GM10266 (cell line): Measurements from ENCODE around the gene OGFOD3.
"Not testable (repeated sequence)": the region's sequence is repeated elsewhere in the genome, so short reads cannot be mapped to it uniquely, and the experiment has no call there.

Source experiments
- DNase-seq: peaks from one replicate; pipeline ENCODE4 v3.0.0; 2012; ENCODE audit errors: extremely low spot score
- TF ChIP-seq, protein P1 (sequence below): IDR thresholded peaks from 2 replicates; pipeline ENCODE4 v1.5.1; 2012; ENCODE audit warnings: mild to moderate bottlenecking, low read depth; ENCODE audit not compliant: control insufficient read depth, insufficient read depth; ENCODE audit errors: missing control alignments

The OGFOD3 gene

DNA sequence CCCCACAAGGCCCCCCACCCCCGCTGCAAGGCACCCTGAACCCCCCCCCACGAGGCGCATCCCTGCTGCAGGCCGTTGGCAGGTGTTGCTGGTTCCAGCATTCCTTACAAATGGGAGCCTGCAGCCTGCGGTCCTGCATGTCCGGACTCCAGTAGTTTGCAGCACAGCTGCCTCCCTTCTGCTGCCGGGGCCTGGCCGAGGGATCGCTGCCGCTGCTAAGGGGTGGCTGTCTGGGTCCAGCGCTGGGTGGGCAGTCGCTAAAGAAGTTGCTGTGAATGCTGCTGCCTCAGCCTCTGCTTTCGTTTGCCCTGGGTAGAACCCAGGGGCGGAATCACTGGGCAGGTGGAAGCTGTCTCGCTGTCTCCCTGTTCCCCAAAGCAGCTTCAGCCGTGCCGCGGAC is 35.0 kb downstream of the OGFOD3 start:
- DNase-seq = no peak
- TF ChIP-seq, protein P1, sequence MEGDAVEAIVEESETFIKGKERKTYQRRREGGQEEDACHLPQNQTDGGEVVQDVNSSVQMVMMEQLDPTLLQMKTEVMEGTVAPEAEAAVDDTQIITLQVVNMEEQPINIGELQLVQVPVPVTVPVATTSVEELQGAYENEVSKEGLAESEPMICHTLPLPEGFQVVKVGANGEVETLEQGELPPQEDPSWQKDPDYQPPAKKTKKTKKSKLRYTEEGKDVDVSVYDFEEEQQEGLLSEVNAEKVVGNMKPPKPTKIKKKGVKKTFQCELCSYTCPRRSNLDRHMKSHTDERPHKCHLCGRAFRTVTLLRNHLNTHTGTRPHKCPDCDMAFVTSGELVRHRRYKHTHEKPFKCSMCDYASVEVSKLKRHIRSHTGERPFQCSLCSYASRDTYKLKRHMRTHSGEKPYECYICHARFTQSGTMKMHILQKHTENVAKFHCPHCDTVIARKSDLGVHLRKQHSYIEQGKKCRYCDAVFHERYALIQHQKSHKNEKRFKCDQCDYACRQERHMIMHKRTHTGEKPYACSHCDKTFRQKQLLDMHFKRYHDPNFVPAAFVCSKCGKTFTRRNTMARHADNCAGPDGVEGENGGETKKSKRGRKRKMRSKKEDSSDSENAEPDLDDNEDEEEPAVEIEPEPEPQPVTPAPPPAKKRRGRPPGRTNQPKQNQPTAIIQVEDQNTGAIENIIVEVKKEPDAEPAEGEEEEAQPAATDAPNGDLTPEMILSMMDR = no peak

GRCh38 chr17:82382933-82383255 is 35.5 kb downstream of the OGFOD3 start:
- DNase-seq = no peak
- TF ChIP-seq, protein P1 = no peak

- DNase-seq = not testable (repeated sequence)
Measured at GRCh38 chr17:82382220-82382932, 36.0 kb downstream of the OGFOD3 start.

DNA sequence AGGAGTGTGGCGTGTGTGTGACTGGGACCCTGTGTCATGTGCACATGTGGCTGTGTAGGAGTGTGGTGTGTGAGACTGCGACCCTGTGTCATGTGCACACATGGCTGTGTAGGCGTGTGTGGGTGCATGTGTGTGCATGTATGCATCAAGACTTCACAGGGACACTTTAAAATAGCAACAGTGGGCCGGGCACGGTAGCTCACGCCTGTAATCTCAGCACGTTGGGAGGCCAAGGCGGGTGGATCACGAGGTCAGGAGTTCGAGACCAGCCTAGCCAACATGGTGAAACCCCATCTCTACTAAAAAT is 36.7 kb downstream of the OGFOD3 start:
- not testable (repeated sequence) for DNase-seq

GRCh38 chr17:82380860-82381702 is 37.3 kb downstream of the OGFOD3 start:
- TF ChIP-seq, protein P1 = no peak
- DNase-seq = no peak

GRCh38 chr17:82378741-82379021 is 39.7 kb downstream of the OGFOD3 start:
- TF ChIP-seq, protein P1 = no peak
- DNase-seq = no peak

GRCh38 chr17:82377924-82378740 is 40.3 kb downstream of the OGFOD3 start:
- DNase-seq = no peak

GRCh38 chr17:82377294-82377693 is 41.1 kb downstream of the OGFOD3 start:
- DNase-seq = not testable (repeated sequence)

More at GRCh38 chr17:82377924-82378740, 40.3 kb downstream of the OGFOD3 start:
- TF ChIP-seq, protein P1 = no peak
